Measurements from ENCODE around the gene CPEB1.

CPEB1 gene

GRCh38 chr15:82595203-82595602 is 52.0 kb downstream of the CPEB1 start:
- H3K9me3 Mint-ChIP-seq: no peaks in the 10 kb centered on the region
- no peaks in the 10 kb centered on the region for H3K4me1 Mint-ChIP-seq
- peaks cover 31% of the 10 kb centered on the region for H3K27me3 Mint-ChIP-seq
- no peak overlapping the region for H3K27ac Mint-ChIP-seq
- DNase-seq (ENCODE audit: low spot score in 2 of 2) (no peak), ATAC-seq (ENCODE audit: low read depth) (no peak)
- no peaks in the 10 kb centered on the region for H3K36me3 Mint-ChIP-seq
- H3K4me3 Mint-ChIP-seq: no peak overlapping the region

- ATAC-seq (ENCODE audit: low read depth): no peak
These were observed 59.4 kb downstream of the CPEB1 start for GRCh38 chr15:82587805-82588204.

GRCh38 chr15:82585072-82585471 is 62.1 kb downstream of the CPEB1 start:
- DNase-seq (ENCODE audit: low spot score in 2 of 2) (no peak), ATAC-seq (ENCODE audit: low read depth) (no peak)
- H3K4me3 Mint-ChIP-seq: no peak overlapping the region
- no peaks in the 10 kb centered on the region for H3K9me3 Mint-ChIP-seq
- H3K4me1 Mint-ChIP-seq: no peaks in the 10 kb centered on the region
- H3K36me3 Mint-ChIP-seq: no peaks in the 10 kb centered on the region
- H3K27me3 Mint-ChIP-seq: peaks cover 4% of the 10 kb centered on the region
- no peak overlapping the region for H3K27ac Mint-ChIP-seq

More at GRCh38 chr15:82587805-82588204, 59.4 kb downstream of the CPEB1 start:
- Mint-ChIP-seq H3K4me1 (no peaks in the 10 kb centered on the region), H3K27ac (no peak overlapping the region), H3K4me3 (no peak overlapping the region), H3K9me3 (no peaks in the 10 kb centered on the region), H3K27me3 (peaks cover 9% of the 10 kb centered on the region), H3K36me3 (no peaks in the 10 kb centered on the region)
- DNase-seq (ENCODE audit: low spot score in 2 of 2): no peak

- DNase-seq (ENCODE audit: low spot score in 2 of 2) (no peak), ATAC-seq (ENCODE audit: low read depth) (no peak)
- Mint-ChIP-seq H3K9me3 (no peaks in the 10 kb centered on the region), H3K27me3 (peaks cover 4% of the 10 kb centered on the region), H3K36me3 (no peaks in the 10 kb centered on the region), H3K4me3 (no peak overlapping the region), H3K4me1 (no peaks in the 10 kb centered on the region), H3K27ac (no peak overlapping the region)
These were observed 66.5 kb downstream of the CPEB1 start for GRCh38 chr15:82580713-82581112.

GRCh38 chr15:82575335-82575734 is 71.8 kb downstream of the CPEB1 start:
- no peak for ATAC-seq (ENCODE audit: low read depth)
- Mint-ChIP-seq H3K36me3 (no peaks in the 10 kb centered on the region), H3K4me3 (no peak overlapping the region), H3K27me3 (peaks cover 15% of the 10 kb centered on the region), H3K27ac (no peak overlapping the region), H3K4me1 (peaks cover 3% of the 10 kb centered on the region), H3K9me3 (no peaks in the 10 kb centered on the region)
- DNase-seq (ENCODE audit: low spot score in 2 of 2): no peak

GRCh38 chr15:82572986-82573385 is 74.2 kb downstream of the CPEB1 start:
- Mint-ChIP-seq H3K4me3 (no peak overlapping the region), H3K27ac (no peak overlapping the region), H3K36me3 (no peaks in the 10 kb centered on the region), H3K27me3 (peaks cover 15% of the 10 kb centered on the region), H3K4me1 (peaks cover 3% of the 10 kb centered on the region), H3K9me3 (no peaks in the 10 kb centered on the region)
- no peak for DNase-seq (ENCODE audit: low spot score in 2 of 2)
- ATAC-seq (ENCODE audit: low read depth): no peak

DNA sequence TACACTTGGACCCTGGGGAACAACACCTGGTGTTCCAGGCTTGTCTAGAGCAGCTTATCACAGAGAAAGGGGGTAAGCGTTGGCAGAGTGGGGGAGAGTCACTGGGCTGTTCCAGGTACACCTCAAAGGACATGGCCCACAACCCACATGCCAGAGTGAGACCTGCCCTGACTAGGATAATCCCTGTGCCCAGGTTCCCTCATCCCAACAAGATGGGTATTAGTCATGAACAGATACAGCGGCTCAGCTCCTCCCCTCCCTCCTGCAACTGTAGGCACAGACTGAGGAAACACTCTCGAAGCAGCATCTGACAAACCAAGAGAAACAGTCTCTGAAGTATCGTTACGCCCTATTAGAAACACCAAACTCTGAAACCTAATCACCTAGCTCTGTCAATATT is 74.9 kb downstream of the CPEB1 start:
- Mint-ChIP-seq H3K4me1 (peaks cover 3% of the 10 kb centered on the region), H3K4me3 (no peak overlapping the region), H3K9me3 (no peaks in the 10 kb centered on the region), H3K27ac (no peak overlapping the region), H3K27me3 (peaks cover 15% of the 10 kb centered on the region), H3K36me3 (no peaks in the 10 kb centered on the region)
- DNase-seq (ENCODE audit: low spot score in 2 of 2): no peak
- ATAC-seq (ENCODE audit: low read depth): no peak

DNA sequence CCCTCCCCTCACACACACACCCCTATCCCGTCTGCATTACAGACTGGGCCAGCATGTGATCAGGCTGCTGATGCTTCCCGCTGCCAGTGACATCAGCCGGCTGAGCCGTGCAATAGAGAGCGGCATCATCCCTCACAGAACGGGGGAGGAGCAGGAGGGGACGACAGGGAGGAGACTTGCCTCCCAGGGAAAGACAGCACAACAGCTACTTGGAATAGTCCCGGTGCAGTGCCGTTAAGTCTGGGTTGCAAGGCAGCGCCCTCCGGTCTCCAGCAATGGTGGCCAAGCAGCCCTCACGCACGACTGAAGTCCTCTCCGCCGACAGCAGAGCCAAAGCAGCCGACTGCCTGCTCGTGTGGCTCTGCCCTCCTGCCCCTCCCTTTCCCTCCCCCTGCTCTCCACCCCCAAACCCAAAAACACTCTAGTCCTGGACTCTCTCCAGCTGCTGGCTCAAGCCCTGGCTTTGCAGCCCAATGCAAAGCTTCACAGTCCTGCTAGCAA is 75.4 kb downstream of the CPEB1 start:
- no peak for DNase-seq (ENCODE audit: low spot score in 2 of 2)
- H3K4me3 Mint-ChIP-seq: peak overlapping the region; percentile 32
- no peaks in the 10 kb centered on the region for H3K36me3 Mint-ChIP-seq
- H3K27me3 Mint-ChIP-seq: peaks cover 19% of the 10 kb centered on the region
- peaks cover 3% of the 10 kb centered on the region for H3K4me1 Mint-ChIP-seq
- ATAC-seq (ENCODE audit: low read depth): no peak
- no peaks in the 10 kb centered on the region for H3K9me3 Mint-ChIP-seq
- no peak overlapping the region for H3K27ac Mint-ChIP-seq

- DNase-seq (ENCODE audit: low spot score in 2 of 2) (no peak), ATAC-seq (ENCODE audit: low read depth) (no peak)
- Mint-ChIP-seq H3K4me1 (peaks cover 3% of the 10 kb centered on the region), H3K4me3 (no peak overlapping the region), H3K27ac (no peak overlapping the region), H3K36me3 (no peaks in the 10 kb centered on the region), H3K27me3 (peaks cover 22% of the 10 kb centered on the region), H3K9me3 (no peaks in the 10 kb centered on the region)
These were observed 76.2 kb downstream of the CPEB1 start for GRCh38 chr15:82570721-82571508.

DNA sequence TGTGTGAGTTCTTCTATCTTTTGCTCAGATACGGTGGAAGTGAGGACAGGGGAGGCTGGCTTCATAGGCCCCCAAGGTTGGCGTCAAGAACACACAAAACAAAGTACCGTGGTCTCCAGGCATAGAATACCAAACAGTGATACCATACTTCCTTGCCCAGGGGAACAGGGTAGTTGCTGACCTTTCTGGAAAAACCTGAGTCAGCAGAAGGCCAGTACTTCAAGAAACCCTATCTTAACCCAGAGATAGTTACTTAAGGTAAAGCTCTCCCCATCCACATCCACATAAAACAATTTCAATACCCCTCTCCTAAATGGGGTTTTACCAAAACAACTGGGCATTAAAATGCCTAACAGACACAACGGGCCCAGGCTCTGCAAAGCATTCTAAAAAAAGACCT is 77.3 kb downstream of the CPEB1 start:
- ATAC-seq (ENCODE audit: low read depth): no peak
- H3K4me1 Mint-ChIP-seq: peaks cover 3% of the 10 kb centered on the region
- no peak overlapping the region for H3K4me3 Mint-ChIP-seq
- no peaks in the 10 kb centered on the region for H3K36me3 Mint-ChIP-seq
- peaks cover 24% of the 10 kb centered on the region for H3K27me3 Mint-ChIP-seq
- H3K9me3 Mint-ChIP-seq: no peaks in the 10 kb centered on the region
- H3K27ac Mint-ChIP-seq: no peak overlapping the region
- DNase-seq (ENCODE audit: low spot score in 2 of 2): no peak

DNA sequence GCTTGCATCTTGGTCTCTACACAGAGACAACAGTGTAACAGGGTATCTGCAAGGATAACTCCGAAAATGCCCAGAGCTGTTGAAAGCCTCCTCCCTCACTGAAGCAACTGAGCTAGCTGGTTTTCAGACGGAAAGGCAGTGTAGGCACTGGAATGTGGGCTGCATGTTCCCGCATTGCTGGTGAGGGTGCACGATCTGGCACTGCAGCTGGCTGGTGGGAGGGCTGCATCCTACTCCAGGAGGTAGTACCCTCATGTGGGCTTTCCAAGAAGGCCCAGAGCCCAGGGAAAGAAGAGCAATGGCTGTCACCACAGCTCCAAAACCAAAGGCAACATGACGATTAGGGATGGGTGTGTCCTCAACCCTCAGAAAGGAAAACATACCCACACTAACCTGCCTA is 78.2 kb downstream of the CPEB1 start:
- peaks cover 3% of the 10 kb centered on the region for H3K4me1 Mint-ChIP-seq
- no peak for ATAC-seq (ENCODE audit: low read depth)
- H3K36me3 Mint-ChIP-seq: no peaks in the 10 kb centered on the region
- DNase-seq (ENCODE audit: low spot score in 2 of 2): no peak
- no peak overlapping the region for H3K4me3 Mint-ChIP-seq
- peaks cover 24% of the 10 kb centered on the region for H3K27me3 Mint-ChIP-seq
- no peak overlapping the region for H3K27ac Mint-ChIP-seq
- no peaks in the 10 kb centered on the region for H3K9me3 Mint-ChIP-seq

- H3K27me3 Mint-ChIP-seq: peaks cover 19% of the 10 kb centered on the region
- no peak for ATAC-seq (ENCODE audit: low read depth)
These were observed 79.5 kb downstream of the CPEB1 start for GRCh38 chr15:82567661-82568060.

GRCh38 chr15:82566690-82567089 is 80.5 kb downstream of the CPEB1 start:
- Mint-ChIP-seq H3K27me3 (peaks cover 13% of the 10 kb centered on the region), H3K4me1 (no peaks in the 10 kb centered on the region), H3K36me3 (no peaks in the 10 kb centered on the region), H3K27ac (no peak overlapping the region), H3K9me3 (no peaks in the 10 kb centered on the region), H3K4me3 (no peak overlapping the region)
- no peak for ATAC-seq (ENCODE audit: low read depth)
- no peak for DNase-seq (ENCODE audit: low spot score in 2 of 2)

More at GRCh38 chr15:82567661-82568060, 79.5 kb downstream of the CPEB1 start:
- Mint-ChIP-seq H3K27ac (no peak overlapping the region), H3K36me3 (no peaks in the 10 kb centered on the region), H3K4me1 (peaks cover 3% of the 10 kb centered on the region), H3K4me3 (no peak overlapping the region), H3K9me3 (no peaks in the 10 kb centered on the region)
- no peak for DNase-seq (ENCODE audit: low spot score in 2 of 2)

GRCh38 chr15:82558502-82558901 is 88.7 kb downstream of the CPEB1 start:
- H3K9me3 Mint-ChIP-seq: no peaks in the 10 kb centered on the region

More at GRCh38 chr15:82558502-82558901, 88.7 kb downstream of the CPEB1 start:
- no peak overlapping the region for H3K4me3 Mint-ChIP-seq
- DNase-seq (ENCODE audit: low spot score in 2 of 2): no peak
- no peaks in the 10 kb centered on the region for H3K4me1 Mint-ChIP-seq
- H3K36me3 Mint-ChIP-seq: no peaks in the 10 kb centered on the region
- ATAC-seq (ENCODE audit: low read depth): no peak
- peaks cover 2% of the 10 kb centered on the region for H3K27me3 Mint-ChIP-seq
- H3K27ac Mint-ChIP-seq: no peak overlapping the region
